Prostate gland (tissue), 2 donors: ENCODE measurements around the gene CRISPLD2.

Experiments used
- CTCF ChIP-seq, 4 experiments: fragments of 200-600 bp in 2 of 4; fragments of 450-650 bp in 2 of 4; sonication (generic) in 2 of 4; IDR thresholded peaks; 1 replicate in 3 of 4; 2 replicates in 1 of 4; pipeline ENCODE4 v1.5.1; 2016 to 2019; ENCODE audit warnings: antibody characterized with exemption in 4 of 4, mild to moderate bottlenecking in 2 of 4, moderate library complexity in 2 of 4
- POLR2A ChIP-seq: fragments of 450-650 bp; IDR thresholded peaks from one replicate; pipeline ENCODE4 v1.6.1; 2016; ENCODE audit warnings: antibody characterized with exemption, mild to moderate bottlenecking
- POLR2AphosphoS5 ChIP-seq: sonication (generic); formaldehyde crosslinking; IDR thresholded peaks from one replicate; pipeline ENCODE4 v1.6.1; 2017; ENCODE audit warnings: antibody characterized with exemption

- no peak for TF ChIP-seq POLR2A
- TF ChIP-seq CTCF (IDR thresholded peaks at IDR 0.05), result no peak
- TF ChIP-seq POLR2AphosphoS5, result no peak
These were observed 39.0 kb upstream of the CRISPLD2 start for GRCh38 chr16:84780544-84781376.
